HCT116 (cell line): ENCODE results near the gene RRAGC. TPM values are rescaled to one million over a fixed set of nuclear protein-coding genes. Genes with fewer than 3 reads are reported as not detected.

ENCODE experiments used
- ATAC-seq: fragments of 200-7000 bp; cut with Tn5 transposase; 2 replicates; pipeline ENCODE4 v1.9.1; 2020; ENCODE audit warnings: mild to moderate bottlenecking, moderate library complexity
- BruUV-seq: library from RNA; stranded (reverse); fragments of 400-500 nt; replicated peaks from 2 replicates; lab custom pipeline; 2021; lab: Mats Ljungman, UMichigan
- CTCF ChIA-PET: fragments of 300-600 bp; sonication (Branson Sonifier 250); formaldehyde crosslinking; loops from one replicate; lab custom pipeline; 2021; ENCODE audit warnings: antibody characterized with exemption; lab: Charles Lee
- POLR2A ChIA-PET: fragments of 300-600, 350-600 bp; sonication (Branson Sonifier 250); formaldehyde crosslinking; loops from one replicate; lab custom pipeline; 2021; ENCODE audit warnings: antibody characterized with exemption; lab: Charles Lee
- RAD21 ChIA-PET, 2 experiments: fragments of 300-600 bp; sonication (Branson Sonifier 250); formaldehyde crosslinking; loops; one replicate each; lab custom pipeline; 2023; ENCODE audit warnings: low total read pairs in 2 of 2; ENCODE audit not compliant: uncharacterized antibody in 2 of 2, unreplicated experiment in 2 of 2, low non-redundant PET in 1 of 2; lab: Charles Lee
- DNase-seq: peaks from one replicate; pipeline ENCODE4 v3.0.0-alpha.2; 2010; ENCODE audit warnings: low read depth, low spot score
- H2AFZ ChIP-seq: fragments of 200-600 bp; shearing (Covaris generic), sonication (generic); 2 replicates; pipeline ENCODE4 v1.6.1; 2017; ENCODE audit warnings: low read depth, mixed run types, mixed read lengths, antibody characterized with exemption, low read length; ENCODE audit not compliant: poor library complexity, severe bottlenecking
- H3K27ac ChIP-seq: 2 replicates; pipeline ENCODE4 v1.5.1; 2012; ENCODE audit warnings: low read depth, low read length
- H3K27me3 ChIP-seq: fragments of 200-600 bp; sonication (generic); 2 replicates; pipeline ENCODE4 v1.6.1; 2016; ENCODE audit warnings: mixed run types, low read length, mixed read lengths; ENCODE audit not compliant: insufficient read depth
- H3K36me3 ChIP-seq, 2 experiments: fragments of 200-500 bp in 1 of 2; fragments of 200-600 bp in 1 of 2; sonication (Bioruptor generic) in 1 of 2; sonication (generic) in 1 of 2; 2 replicates each; pipeline versions ENCODE4 v1.5.1 to v1.6.1; 2014 to 2016; ENCODE audit warnings: low read length in 2 of 2, inconsistent platforms in 1 of 2, mixed read lengths in 1 of 2, mixed run types in 1 of 2; ENCODE audit not compliant: insufficient read depth in 2 of 2, control insufficient read depth in 1 of 2
- H3K4me1 ChIP-seq, 2 experiments: fragments of 200-600 bp in 1 of 2; sonication (generic) in 1 of 2; 2 replicates each; pipeline versions ENCODE4 v1.5.1 to v1.6.1; 2012 to 2017; ENCODE audit warnings: low read length in 2 of 2, inconsistent platforms in 1 of 2, mild to moderate bottlenecking in 1 of 2, mixed read lengths in 1 of 2, mixed run types in 1 of 2, moderate library complexity in 1 of 2; ENCODE audit not compliant: insufficient read depth in 2 of 2, control insufficient read depth in 1 of 2
- H3K4me2 ChIP-seq: fragments of 200-600 bp; sonication (generic); 2 replicates; pipeline ENCODE4 v1.6.1; 2017; ENCODE audit warnings: mixed run types, low read length, mixed read lengths
- H3K4me3 ChIP-seq, 2 experiments: fragments of 200-600 bp in 1 of 2; sonication (generic) in 1 of 2; replicated peaks in 1 of 2; 2 replicates each; pipeline ENCODE4 v1.5.1; 2011 to 2016; ENCODE audit warnings: low read length in 2 of 2, control low read depth in 1 of 2, low read depth in 1 of 2, mild to moderate bottlenecking in 1 of 2, mixed read lengths in 1 of 2, mixed run types in 1 of 2
- H3K79me2 ChIP-seq: fragments of 200-600 bp; sonication (generic); 2 replicates; pipeline ENCODE4 v1.6.1; 2017; ENCODE audit warnings: mild to moderate bottlenecking, mixed run types, low read length, moderate library complexity, mixed read lengths; ENCODE audit not compliant: insufficient read depth
- H3K9ac ChIP-seq: fragments of 200-600 bp; sonication (generic); 2 replicates; pipeline ENCODE4 v1.6.1; 2016; ENCODE audit warnings: low read length, mixed read lengths
- H3K9me2 ChIP-seq: fragments of 200-600 bp; sonication (generic), shearing (Covaris generic); 2 replicates; pipeline ENCODE4 v1.6.1; 2017; ENCODE audit warnings: mixed run types, mild to moderate bottlenecking, moderate library complexity; ENCODE audit not compliant: insufficient read depth
- H3K9me3 ChIP-seq, 2 experiments: fragments of 200-500 bp in 1 of 2; fragments of 200-600 bp in 1 of 2; sonication (Bioruptor generic) in 1 of 2; sonication (generic) in 1 of 2; 2 replicates each; pipeline ENCODE4 v1.6.1; 2014 to 2017; ENCODE audit warnings: low read length in 2 of 2, mixed read lengths in 2 of 2, inconsistent platforms in 1 of 2, low read depth in 1 of 2, mild to moderate bottlenecking in 1 of 2, mixed run types in 1 of 2, moderate library complexity in 1 of 2; ENCODE audit not compliant: control insufficient read depth in 1 of 2, insufficient read depth in 1 of 2
- H4K20me1 ChIP-seq: fragments of 200-600 bp; sonication (generic), shearing (Covaris generic); 2 replicates; pipeline ENCODE4 v1.6.1; 2017; ENCODE audit warnings: mixed run types, mild to moderate bottlenecking, moderate library complexity; ENCODE audit not compliant: insufficient read depth
- CBX3 ChIP-seq: IDR thresholded peaks from 2 replicates; pipeline ENCODE4 v1.6.1; 2012; ENCODE audit warnings: low read depth
- CEBPB ChIP-seq: IDR thresholded peaks from 2 replicates; pipeline ENCODE4 v1.6.1; 2012; ENCODE audit warnings: low read depth
- EGR1 ChIP-seq: IDR thresholded peaks from 2 replicates; pipeline ENCODE4 v1.6.1; 2012; ENCODE audit warnings: low read depth
- ELF1 ChIP-seq: IDR thresholded peaks from 2 replicates; pipeline ENCODE4 v1.6.1; 2012; ENCODE audit warnings: low read depth, borderline replicate concordance
- EZH2 ChIP-seq: fragments of 200-600 bp; sonication (generic); IDR thresholded peaks from 2 replicates; pipeline ENCODE4 v1.6.1; 2017; ENCODE audit warnings: antibody characterized with exemption, mixed run types
- EZH2phosphoT487 ChIP-seq: fragments of 200-600 bp; IDR thresholded peaks from 2 replicates; pipeline ENCODE4 v1.6.1; 2018; ENCODE audit warnings: antibody characterized with exemption, borderline replicate concordance
- FOSL1 ChIP-seq: IDR thresholded peaks from 2 replicates; pipeline ENCODE4 v1.6.1; 2012; ENCODE audit warnings: low read depth
- JUND ChIP-seq: IDR thresholded peaks from 2 replicates; pipeline ENCODE4 v1.6.1; 2012
- POLR2A ChIP-seq: IDR thresholded peaks from 2 replicates; pipeline ENCODE4 v1.7.0; 2011; ENCODE audit warnings: borderline replicate concordance; ENCODE audit not compliant: insufficient read depth, insufficient read length; ENCODE audit errors: extremely low read depth
- POLR2AphosphoS5 ChIP-seq: IDR thresholded peaks from 2 replicates; pipeline ENCODE4 v1.6.1; 2011; ENCODE audit warnings: mild to moderate bottlenecking, low read depth, low read length, moderate library complexity
- RAD21 ChIP-seq: IDR thresholded peaks from 2 replicates; pipeline ENCODE4 v1.6.1; 2012; ENCODE audit warnings: low read depth, mild to moderate bottlenecking
- SP1 ChIP-seq: IDR thresholded peaks from 2 replicates; pipeline ENCODE4 v1.6.1; 2012; ENCODE audit warnings: low read depth
- TCF7L2 ChIP-seq: IDR thresholded peaks from 2 replicates; pipeline ENCODE4 v1.7.0; 2011; ENCODE audit warnings: borderline replicate concordance, inconsistent platforms; ENCODE audit not compliant: insufficient read depth, insufficient read length; ENCODE audit errors: extremely low read depth
- YY1 ChIP-seq: IDR thresholded peaks from 2 replicates; pipeline ENCODE4 v1.6.1; 2011; ENCODE audit warnings: low read length, low read depth, moderate library complexity, mild to moderate bottlenecking; ENCODE audit not compliant: insufficient replicate concordance; ENCODE audit errors: extremely low read depth
- ZBTB33 ChIP-seq: IDR thresholded peaks from 2 replicates; pipeline ENCODE4 v1.6.1; 2011; ENCODE audit warnings: mild to moderate bottlenecking, low read length, moderate library complexity; ENCODE audit not compliant: insufficient replicate concordance; ENCODE audit errors: extremely low read depth
- ZFX ChIP-seq: fragments of 450-650 bp; IDR thresholded peaks from 2 replicates; pipeline ENCODE4 v1.6.1; 2017
- ZNF274 ChIP-seq: fragments of 200-500 bp; sonication (Bioruptor generic); IDR thresholded peaks from 2 replicates; pipeline ENCODE4 v1.6.1; 2014; ENCODE audit warnings: mild to moderate bottlenecking, low read depth, low read length, inconsistent platforms
- intact Hi-C: fragments of 100-400 bp; cut with micrococcal nuclease; formaldehyde crosslinking; loops from 2 replicates; pipeline ENCODE4 v1.10.0; 2022
- total RNA-seq: library from RNA; stranded (reverse); gene quantifications from one replicate; pipeline ENCODE4 v1.2.1, GENCODE V29; 2021; ENCODE audit not compliant: unreplicated experiment
- TF ChIP-seq, protein P1 (sequence below): IDR thresholded peaks from 2 replicates; pipeline ENCODE4 v1.6.1; 2012; ENCODE audit warnings: low read depth
- TF ChIP-seq, protein P2 (sequence below): IDR thresholded peaks from 2 replicates; pipeline ENCODE4 v1.6.1; 2012
- TF ChIP-seq, protein P3 (sequence below): IDR thresholded peaks from 2 replicates; pipeline ENCODE4 v1.6.1; 2012

The RRAGC gene
- total RNA-seq, 1 experiment from 2014 or later, result 11.7 TPM

- Histone ChIP-seq H3K4me1 (no peaks in the 10 kb centered on the region), H3K36me3 (no peaks in the 10 kb centered on the region), H3K27me3 (peaks cover 33% of the 10 kb centered on the region; the same call in 1 of the 2 replicates), H3K27ac (no peak overlapping the region), H3K9ac (no peak overlapping the region), H3K9me3 (no peaks in the 10 kb centered on the region), H3K4me3 (no peak overlapping the region), H2AFZ (no peak overlapping the region), H4K20me1 (no peaks in the 10 kb centered on the region), H3K9me2 (no peaks in the 10 kb centered on the region), H3K4me2 (no peak overlapping the region), H3K79me2 (no peaks in the 10 kb centered on the region)
- TF ChIP-seq TCF7L2, result no peak
- TF ChIP-seq ELF1, result no peak
- no peak for TF ChIP-seq POLR2AphosphoS5
- no peak for TF ChIP-seq POLR2A
- TF ChIP-seq CEBPB, result no peak
- TF ChIP-seq, protein P1, sequence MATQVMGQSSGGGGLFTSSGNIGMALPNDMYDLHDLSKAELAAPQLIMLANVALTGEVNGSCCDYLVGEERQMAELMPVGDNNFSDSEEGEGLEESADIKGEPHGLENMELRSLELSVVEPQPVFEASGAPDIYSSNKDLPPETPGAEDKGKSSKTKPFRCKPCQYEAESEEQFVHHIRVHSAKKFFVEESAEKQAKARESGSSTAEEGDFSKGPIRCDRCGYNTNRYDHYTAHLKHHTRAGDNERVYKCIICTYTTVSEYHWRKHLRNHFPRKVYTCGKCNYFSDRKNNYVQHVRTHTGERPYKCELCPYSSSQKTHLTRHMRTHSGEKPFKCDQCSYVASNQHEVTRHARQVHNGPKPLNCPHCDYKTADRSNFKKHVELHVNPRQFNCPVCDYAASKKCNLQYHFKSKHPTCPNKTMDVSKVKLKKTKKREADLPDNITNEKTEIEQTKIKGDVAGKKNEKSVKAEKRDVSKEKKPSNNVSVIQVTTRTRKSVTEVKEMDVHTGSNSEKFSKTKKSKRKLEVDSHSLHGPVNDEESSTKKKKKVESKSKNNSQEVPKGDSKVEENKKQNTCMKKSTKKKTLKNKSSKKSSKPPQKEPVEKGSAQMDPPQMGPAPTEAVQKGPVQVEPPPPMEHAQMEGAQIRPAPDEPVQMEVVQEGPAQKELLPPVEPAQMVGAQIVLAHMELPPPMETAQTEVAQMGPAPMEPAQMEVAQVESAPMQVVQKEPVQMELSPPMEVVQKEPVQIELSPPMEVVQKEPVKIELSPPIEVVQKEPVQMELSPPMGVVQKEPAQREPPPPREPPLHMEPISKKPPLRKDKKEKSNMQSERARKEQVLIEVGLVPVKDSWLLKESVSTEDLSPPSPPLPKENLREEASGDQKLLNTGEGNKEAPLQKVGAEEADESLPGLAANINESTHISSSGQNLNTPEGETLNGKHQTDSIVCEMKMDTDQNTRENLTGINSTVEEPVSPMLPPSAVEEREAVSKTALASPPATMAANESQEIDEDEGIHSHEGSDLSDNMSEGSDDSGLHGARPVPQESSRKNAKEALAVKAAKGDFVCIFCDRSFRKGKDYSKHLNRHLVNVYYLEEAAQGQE, result no peak
- TF ChIP-seq ZNF274, result no peak
- TF ChIP-seq YY1, result no peak
- no peak for TF ChIP-seq CBX3
- TF ChIP-seq, protein P2, sequence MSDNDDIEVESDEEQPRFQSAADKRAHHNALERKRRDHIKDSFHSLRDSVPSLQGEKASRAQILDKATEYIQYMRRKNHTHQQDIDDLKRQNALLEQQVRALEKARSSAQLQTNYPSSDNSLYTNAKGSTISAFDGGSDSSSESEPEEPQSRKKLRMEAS, result no peak
- TF ChIP-seq ZBTB33, result no peak
- no peak for TF ChIP-seq RAD21
- TF ChIP-seq JUND, result no peak
- TF ChIP-seq SP1, result no peak
- no peak for TF ChIP-seq EZH2phosphoT487
- no peak for TF ChIP-seq EGR1
- no peak for TF ChIP-seq ZFX
- TF ChIP-seq EZH2, result no peak
- TF ChIP-seq FOSL1, result no peak
- TF ChIP-seq, protein P3, sequence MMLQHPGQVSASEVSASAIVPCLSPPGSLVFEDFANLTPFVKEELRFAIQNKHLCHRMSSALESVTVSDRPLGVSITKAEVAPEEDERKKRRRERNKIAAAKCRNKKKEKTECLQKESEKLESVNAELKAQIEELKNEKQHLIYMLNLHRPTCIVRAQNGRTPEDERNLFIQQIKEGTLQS, result no peak
- DNase-seq (no peak), ATAC-seq (no peak)
- RAD21 ChIA-PET, result no interaction called here
- no TSS peak for BruUV-seq
- intact Hi-C loops, result no loop called here
- CTCF ChIA-PET, result no interaction called here
- POLR2A ChIA-PET, result no interaction called here
Observed at GRCh38 chr1:38812981-38813380, 46.6 kb downstream of the RRAGC start.
